GM23338 (cell line): ENCODE measurements around the gene ARHGEF17. TPM values are rescaled to one million over a fixed set of nuclear protein-coding genes. Genes with fewer than 3 reads are reported as not detected.

Experiments used
- ATAC-seq: fragments of 200-7000 bp; cut with Tn5 transposase; 3 replicates; pipeline ENCODE4 v1.9.1; 2020
- DNase-seq: peaks from one replicate; pipeline ENCODE4 v3.0.0-alpha.2; 2015; ENCODE audit warnings: low spot score
- H2AFZ ChIP-seq: fragments of 200-600 bp; sonication (generic); 2 replicates; pipeline ENCODE4 v1.8.0; 2016; ENCODE audit warnings: antibody characterized with exemption, mild to moderate bottlenecking, moderate library complexity
- H3F3A ChIP-seq: fragments of 200-600 bp; sonication (generic); replicated peaks from 2 replicates; pipeline ENCODE4 v1.8.0; 2017; ENCODE audit warnings: antibody characterized with exemption, mixed run types, low read depth
- H3K27ac ChIP-seq: fragments of 200-600 bp; sonication (generic); 2 replicates; pipeline ENCODE4 v1.6.1; 2016; ENCODE audit warnings: low read depth
- H3K27me3 ChIP-seq: fragments of 200-600 bp; sonication (generic); 2 replicates; pipeline ENCODE4 v1.8.0; 2016; ENCODE audit warnings: mild to moderate bottlenecking, mixed run types, moderate library complexity; ENCODE audit not compliant: insufficient read depth
- H3K36me3 ChIP-seq: fragments of 200-600 bp; sonication (generic); 2 replicates; pipeline ENCODE4 v1.8.0; 2016; ENCODE audit warnings: mild to moderate bottlenecking; ENCODE audit not compliant: insufficient read depth
- H3K4me1 ChIP-seq: fragments of 200-600 bp; sonication (generic); 2 replicates; pipeline ENCODE4 v1.8.0; 2016; ENCODE audit warnings: mild to moderate bottlenecking, moderate library complexity; ENCODE audit not compliant: insufficient read depth
- H3K4me2 ChIP-seq: fragments of 200-600 bp; sonication (generic); 2 replicates; pipeline ENCODE4 v1.7.1; 2017; ENCODE audit warnings: mixed run types
- H3K4me3 ChIP-seq: fragments of 200-600 bp; sonication (generic); 2 replicates; pipeline ENCODE4 v1.6.1; 2016; ENCODE audit warnings: mixed run types
- H3K79me2 ChIP-seq: fragments of 200-600 bp; sonication (generic); replicated peaks from 2 replicates; pipeline ENCODE4 v1.8.0; 2017; ENCODE audit warnings: mild to moderate bottlenecking; ENCODE audit not compliant: insufficient read depth
- H3K9me2 ChIP-seq: fragments of 200-600 bp; sonication (generic); 2 replicates; pipeline ENCODE4 v1.8.0; 2017; ENCODE audit not compliant: insufficient read depth
- H4K20me1 ChIP-seq: fragments of 200-600 bp; sonication (generic); replicated peaks from 2 replicates; pipeline ENCODE4 v1.8.0; 2017; ENCODE audit warnings: mild to moderate bottlenecking; ENCODE audit not compliant: insufficient read depth
- H3K27ac Mint-ChIP-seq: 2 replicates; pipeline ENCODE4 v1.8.0; 2020; ENCODE audit warnings: inconsistent platforms, mild to moderate bottlenecking, moderate library complexity, mixed read lengths
- H3K27me3 Mint-ChIP-seq: 3 replicates; pipeline ENCODE4 v1.8.0; 2022; ENCODE audit warnings: low read depth, mild to moderate bottlenecking, moderate library complexity, mixed read lengths, inconsistent platforms; ENCODE audit not compliant: insufficient read depth, poor library complexity
- H3K36me3 Mint-ChIP-seq: 3 replicates; pipeline ENCODE4 v1.8.0; 2021; ENCODE audit warnings: low read depth, mild to moderate bottlenecking, inconsistent platforms, moderate library complexity, mixed read lengths
- H3K4me1 Mint-ChIP-seq: 3 replicates; pipeline ENCODE4 v1.8.0; 2020; ENCODE audit warnings: mild to moderate bottlenecking, inconsistent platforms, mixed read lengths
- H3K4me3 Mint-ChIP-seq: 3 replicates; pipeline ENCODE4 v1.8.0; 2021; ENCODE audit warnings: moderate library complexity, mild to moderate bottlenecking, inconsistent platforms, mixed read lengths
- H3K9me3 Mint-ChIP-seq: 3 replicates; pipeline ENCODE4 v1.8.0; 2020; ENCODE audit warnings: moderate library complexity, mild to moderate bottlenecking, inconsistent platforms, mixed read lengths
- CREB1 ChIP-seq: fragments of 250-450 bp; sonication (Bioruptor Pico); IDR thresholded peaks from 2 replicates; pipeline ENCODE4 v1.5.0; 2020; ENCODE audit warnings: low read depth, mild to moderate bottlenecking, moderate library complexity
- EZH2phosphoT487 ChIP-seq: fragments of 200-600 bp; sonication (generic); IDR thresholded peaks from one replicate; pipeline ENCODE4 v1.8.1; 2018; ENCODE audit warnings: antibody characterized with exemption; ENCODE audit not compliant: unreplicated experiment
- JUNB ChIP-seq: IDR thresholded peaks from one replicate; pipeline ENCODE4 v1.6.1; 2016; ENCODE audit warnings: antibody characterized with exemption; ENCODE audit not compliant: unreplicated experiment
- POLR2AphosphoS5 ChIP-seq: IDR thresholded peaks from 2 replicates; pipeline ENCODE4 v1.6.1; 2016; ENCODE audit warnings: antibody characterized with exemption, low read depth
- STAT1 ChIP-seq: IDR thresholded peaks from one replicate; pipeline ENCODE4 v1.6.1; 2016; ENCODE audit warnings: antibody characterized with exemption; ENCODE audit not compliant: unreplicated experiment
- ZNF114 ChIP-seq: fragments of 250-450 bp; sonication (Bioruptor Pico); IDR thresholded peaks from 2 replicates; pipeline ENCODE4 v1.5.0; 2020; ENCODE audit warnings: mild to moderate bottlenecking, moderate library complexity
- ZNF331 ChIP-seq: fragments of 250-450 bp; sonication (Bioruptor Pico); IDR thresholded peaks from 2 replicates; pipeline ENCODE4 v1.5.0; 2020; ENCODE audit warnings: low read depth, mild to moderate bottlenecking, moderate library complexity
- polyA plus RNA-seq: library from polyadenylated mRNA; unstranded; fragments of >200 nt; fragmentation: Nextera tagmentation; extraction: Ambion mirVana; gene quantifications from 2 replicates; pipeline ENCODE4 v1.2.1, GENCODE V29; 2016
- total RNA-seq: library from RNA; depleted of rRNA; stranded (reverse); fragments of >200 nt; shearing (Covaris generic); gene quantifications from 2 replicates; pipeline ENCODE4 v1.2.3, GENCODE V29; 2014
- TF ChIP-seq, protein P1 (sequence below): fragments of 250-450 bp; sonication (Bioruptor Pico); IDR thresholded peaks from 2 replicates; pipeline ENCODE4 v1.5.0; 2020; ENCODE audit warnings: mild to moderate bottlenecking, moderate library complexity
- TF ChIP-seq, protein P2 (sequence below): IDR thresholded peaks from 2 replicates; pipeline ENCODE4 v1.6.1; 2016; ENCODE audit warnings: antibody characterized with exemption

The ARHGEF17 gene
- total and polyA plus RNA-seq, 2 experiments from 2014 or later: 2.9 to 15.0 TPM

- no peak overlapping the region for H3K4me3 Mint-ChIP-seq
- H3K36me3 Mint-ChIP-seq: no peaks in the 10 kb centered on the region
- no peak for DNase-seq
- no peaks in the 10 kb centered on the region for H3K4me1 Mint-ChIP-seq
- TF ChIP-seq STAT1 (no peak), ZNF114 (no peak), CREB1 (CRISPR knock-in tag) (no peak), JUNB (no peak), EZH2phosphoT487 (no peak), POLR2AphosphoS5 (no peak), ZNF331 (CRISPR knock-in tag) (no peak)
- TF ChIP-seq, protein P1, sequence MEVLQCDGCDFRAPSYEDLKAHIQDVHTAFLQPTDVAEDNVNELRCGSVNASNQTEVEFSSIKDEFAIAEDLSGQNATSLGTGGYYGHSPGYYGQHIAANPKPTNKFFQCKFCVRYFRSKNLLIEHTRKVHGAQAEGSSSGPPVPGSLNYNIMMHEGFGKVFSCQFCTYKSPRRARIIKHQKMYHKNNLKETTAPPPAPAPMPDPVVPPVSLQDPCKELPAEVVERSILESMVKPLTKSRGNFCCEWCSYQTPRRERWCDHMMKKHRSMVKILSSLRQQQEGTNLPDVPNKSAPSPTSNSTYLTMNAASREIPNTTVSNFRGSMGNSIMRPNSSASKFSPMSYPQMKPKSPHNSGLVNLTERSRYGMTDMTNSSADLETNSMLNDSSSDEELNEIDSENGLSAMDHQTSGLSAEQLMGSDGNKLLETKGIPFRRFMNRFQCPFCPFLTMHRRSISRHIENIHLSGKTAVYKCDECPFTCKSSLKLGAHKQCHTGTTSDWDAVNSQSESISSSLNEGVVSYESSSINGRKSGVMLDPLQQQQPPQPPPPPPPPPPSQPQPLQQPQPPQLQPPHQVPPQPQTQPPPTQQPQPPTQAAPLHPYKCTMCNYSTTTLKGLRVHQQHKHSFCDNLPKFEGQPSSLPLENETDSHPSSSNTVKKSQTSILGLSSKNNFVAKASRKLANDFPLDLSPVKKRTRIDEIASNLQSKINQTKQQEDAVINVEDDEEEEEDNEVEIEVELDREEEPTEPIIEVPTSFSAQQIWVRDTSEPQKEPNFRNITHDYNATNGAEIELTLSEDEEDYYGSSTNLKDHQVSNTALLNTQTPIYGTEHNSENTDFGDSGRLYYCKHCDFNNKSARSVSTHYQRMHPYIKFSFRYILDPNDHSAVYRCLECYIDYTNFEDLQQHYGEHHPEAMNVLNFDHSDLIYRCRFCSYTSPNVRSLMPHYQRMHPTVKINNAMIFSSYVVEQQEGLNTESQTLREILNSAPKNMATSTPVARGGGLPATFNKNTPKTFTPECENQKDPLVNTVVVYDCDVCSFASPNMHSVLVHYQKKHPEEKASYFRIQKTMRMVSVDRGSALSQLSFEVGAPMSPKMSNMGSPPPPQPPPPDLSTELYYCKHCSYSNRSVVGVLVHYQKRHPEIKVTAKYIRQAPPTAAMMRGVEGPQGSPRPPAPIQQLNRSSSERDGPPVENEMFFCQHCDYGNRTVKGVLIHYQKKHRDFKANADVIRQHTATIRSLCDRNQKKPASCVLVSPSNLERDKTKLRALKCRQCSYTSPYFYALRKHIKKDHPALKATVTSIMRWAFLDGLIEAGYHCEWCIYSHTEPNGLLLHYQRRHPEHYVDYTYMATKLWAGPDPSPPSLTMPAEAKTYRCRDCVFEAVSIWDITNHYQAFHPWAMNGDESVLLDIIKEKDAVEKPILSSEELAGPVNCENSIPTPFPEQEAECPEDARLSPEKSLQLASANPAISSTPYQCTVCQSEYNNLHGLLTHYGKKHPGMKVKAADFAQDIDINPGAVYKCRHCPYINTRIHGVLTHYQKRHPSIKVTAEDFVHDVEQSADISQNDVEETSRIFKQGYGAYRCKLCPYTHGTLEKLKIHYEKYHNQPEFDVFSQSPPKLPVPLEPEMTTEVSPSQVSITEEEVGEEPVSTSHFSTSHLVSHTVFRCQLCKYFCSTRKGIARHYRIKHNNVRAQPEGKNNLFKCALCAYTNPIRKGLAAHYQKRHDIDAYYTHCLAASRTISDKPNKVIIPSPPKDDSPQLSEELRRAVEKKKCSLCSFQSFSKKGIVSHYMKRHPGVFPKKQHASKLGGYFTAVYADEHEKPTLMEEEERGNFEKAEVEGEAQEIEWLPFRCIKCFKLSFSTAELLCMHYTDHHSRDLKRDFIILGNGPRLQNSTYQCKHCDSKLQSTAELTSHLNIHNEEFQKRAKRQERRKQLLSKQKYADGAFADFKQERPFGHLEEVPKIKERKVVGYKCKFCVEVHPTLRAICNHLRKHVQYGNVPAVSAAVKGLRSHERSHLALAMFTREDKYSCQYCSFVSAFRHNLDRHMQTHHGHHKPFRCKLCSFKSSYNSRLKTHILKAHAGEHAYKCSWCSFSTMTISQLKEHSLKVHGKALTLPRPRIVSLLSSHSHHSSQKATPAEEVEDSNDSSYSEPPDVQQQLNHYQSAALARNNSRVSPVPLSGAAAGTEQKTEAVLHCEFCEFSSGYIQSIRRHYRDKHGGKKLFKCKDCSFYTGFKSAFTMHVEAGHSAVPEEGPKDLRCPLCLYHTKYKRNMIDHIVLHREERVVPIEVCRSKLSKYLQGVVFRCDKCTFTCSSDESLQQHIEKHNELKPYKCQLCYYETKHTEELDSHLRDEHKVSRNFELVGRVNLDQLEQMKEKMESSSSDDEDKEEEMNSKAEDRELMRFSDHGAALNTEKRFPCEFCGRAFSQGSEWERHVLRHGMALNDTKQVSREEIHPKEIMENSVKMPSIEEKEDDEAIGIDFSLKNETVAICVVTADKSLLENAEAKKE (CRISPR knock-in tag): no peak
- TF ChIP-seq, protein P2, sequence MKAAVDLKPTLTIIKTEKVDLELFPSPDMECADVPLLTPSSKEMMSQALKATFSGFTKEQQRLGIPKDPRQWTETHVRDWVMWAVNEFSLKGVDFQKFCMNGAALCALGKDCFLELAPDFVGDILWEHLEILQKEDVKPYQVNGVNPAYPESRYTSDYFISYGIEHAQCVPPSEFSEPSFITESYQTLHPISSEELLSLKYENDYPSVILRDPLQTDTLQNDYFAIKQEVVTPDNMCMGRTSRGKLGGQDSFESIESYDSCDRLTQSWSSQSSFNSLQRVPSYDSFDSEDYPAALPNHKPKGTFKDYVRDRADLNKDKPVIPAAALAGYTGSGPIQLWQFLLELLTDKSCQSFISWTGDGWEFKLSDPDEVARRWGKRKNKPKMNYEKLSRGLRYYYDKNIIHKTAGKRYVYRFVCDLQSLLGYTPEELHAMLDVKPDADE: no peak
- Histone ChIP-seq H3K79me2 (no peaks in the 10 kb centered on the region), H3K4me3 (no peak overlapping the region), H3K36me3 (no peaks in the 10 kb centered on the region), H3K27me3 (no peaks in the 10 kb centered on the region), H3K4me2 (no peak overlapping the region), H3K4me1 (no peaks in the 10 kb centered on the region; the same call in 1 of the 2 replicates), H3K9me2 (no peaks in the 10 kb centered on the region), H3K27ac (no peak overlapping the region), H2AFZ (no peak overlapping the region), H3F3A (no peaks in the 10 kb centered on the region; the same call in 1 of the 2 replicates), H4K20me1 (peaks cover 8% of the 10 kb centered on the region; the same call in 1 of the 2 replicates)
- H3K27ac Mint-ChIP-seq: no peak overlapping the region
- H3K27me3 Mint-ChIP-seq: peaks cover 13% of the 10 kb centered on the region
- no peaks in the 10 kb centered on the region for H3K9me3 Mint-ChIP-seq
- no peak for ATAC-seq
Observed at GRCh38 chr11:73353422-73353821, 45.3 kb downstream of the ARHGEF17 start.
